ENCODE data around the gene KRTAP29-1.

GRCh38 chr17:41343029-41343428 is 40.4 kb upstream of the KRTAP29-1 start:
- no peak for TF ChIP-seq CTCF (IDR thresholded peaks at IDR 0.05)
- no peak for TF ChIP-seq ZFX (IDR thresholded peaks at IDR 0.05; ENCODE audit: borderline replicate concordance)
